GM19240 (cell line): Measurements from ENCODE around the gene KCNH3.
A peak's percentile ranks its signal among the peaks of the same experiment; 100 is the strongest.
"Not testable (repeated sequence)": the region's sequence is repeated elsewhere in the genome, so short reads cannot be mapped to it uniquely, and the experiment has no call there.

Experiments used
- DNase-seq: peaks from one replicate; pipeline ENCODE4 v3.0.0; 2011; ENCODE audit warnings: low spot score; ENCODE audit not compliant: insufficient read length

KCNH3 gene

GRCh38 chr12:49538510-49539403, at the start of gene KCNH3:
Gene KCNH3, plus strand, starts transcription at chr12:49539030. Its CDS starts 387 bp downstream, at chr12:49539417.
- DNase-seq, result peak; percentile 81

GRCh38 chr12:49489154-49489553, 49.7 kb upstream of the KCNH3 start:
- no peak for DNase-seq

GRCh38 chr12:49489720-49490119, 49.1 kb upstream of the KCNH3 start:
- no peak for DNase-seq

GRCh38 chr12:49491823-49492222, 47.0 kb upstream of the KCNH3 start:
- DNase-seq, result no peak

- no peak for DNase-seq
Observed at GRCh38 chr12:49493900-49494299, 44.9 kb upstream of the KCNH3 start.

- no peak for DNase-seq
Observed at GRCh38 chr12:49496417-49497360, 42.1 kb upstream of the KCNH3 start.

GRCh38 chr12:49501895-49502294, 36.9 kb upstream of the KCNH3 start:
- no peak for DNase-seq

GRCh38 chr12:49502590-49502989, 36.2 kb upstream of the KCNH3 start:
- DNase-seq, result no peak

- no peak for DNase-seq
Observed at GRCh38 chr12:49503674-49504180, 35.1 kb upstream of the KCNH3 start.

GRCh38 chr12:49505672-49506071, 33.2 kb upstream of the KCNH3 start:
- no peak for DNase-seq

- DNase-seq, result no peak
Observed at GRCh38 chr12:49507139-49507538, 31.7 kb upstream of the KCNH3 start.

- DNase-seq, result not testable (repeated sequence)
Observed at GRCh38 chr12:49509681-49510080, 29.1 kb upstream of the KCNH3 start.

- no peak for DNase-seq
Observed at GRCh38 chr12:49511410-49511809, 27.4 kb upstream of the KCNH3 start.

GRCh38 chr12:49512546-49512945, 26.3 kb upstream of the KCNH3 start:
- DNase-seq, result no peak

GRCh38 chr12:49515266-49515665, 23.6 kb upstream of the KCNH3 start:
- DNase-seq, result no peak

- DNase-seq, result no peak
Observed at GRCh38 chr12:49518914-49519573, 19.8 kb upstream of the KCNH3 start.

GRCh38 chr12:49519574-49519936, 19.3 kb upstream of the KCNH3 start:
- DNase-seq, result no peak

GRCh38 chr12:49521389-49521788, 17.4 kb upstream of the KCNH3 start:
- no peak for DNase-seq

GRCh38 chr12:49524660-49525324, 14.0 kb upstream of the KCNH3 start:
- no peak for DNase-seq

GRCh38 chr12:49525942-49526341, 12.9 kb upstream of the KCNH3 start:
- DNase-seq, result no peak
